ENCODE data around the gene FGF16. TPM values are rescaled to one million over a fixed set of nuclear protein-coding genes. Genes with fewer than 3 reads are reported as not detected.
A peak's percentile ranks its signal among the peaks of the same experiment; 100 is the strongest.

The FGF16 gene
- total RNA-seq, 1 donor from 2014 or later, result not detected

- peak overlapping the region; percentile 21 for H3K4me3 ChIP-seq (ENCODE audit: low read depth, low read length)
- TF ChIP-seq CTCF (IDR thresholded peaks at IDR 0.05; ENCODE audit: insufficient read depth, low read length, poor library complexity, severe bottlenecking), result no peak
Measured at GRCh38 chrX:77447653-77448569, 722 bp downstream of the FGF16 start.

GRCh38 chrX:77450415-77450814, 3.2 kb downstream of the FGF16 start:
- Histone ChIP-seq H3K36me3 (ENCODE audit: control insufficient read depth, insufficient read depth, low read length) (no peaks in the 10 kb centered on the region), H3K4me3 (ENCODE audit: low read depth, low read length) (no peak overlapping the region), H3K27me3 (ENCODE audit: control insufficient read depth, insufficient read depth, low read length) (peaks cover 8% of the 10 kb centered on the region)
- no peak for DNase-seq (ENCODE audit: low read depth)
- TF ChIP-seq CTCF (IDR thresholded peaks at IDR 0.05; ENCODE audit: insufficient read depth, low read length, poor library complexity, severe bottlenecking), result no peak

More at GRCh38 chrX:77447653-77448569, 722 bp downstream of the FGF16 start:
- Histone ChIP-seq H3K27me3 (ENCODE audit: control insufficient read depth, insufficient read depth, low read length) (peaks cover 8% of the 10 kb centered on the region), H3K36me3 (ENCODE audit: control insufficient read depth, insufficient read depth, low read length) (no peaks in the 10 kb centered on the region)
- no peak for DNase-seq (ENCODE audit: low read depth)

- Histone ChIP-seq H3K4me3 (ENCODE audit: low read depth, low read length) (no peak overlapping the region), H3K36me3 (ENCODE audit: control insufficient read depth, insufficient read depth, low read length) (no peaks in the 10 kb centered on the region), H3K27me3 (ENCODE audit: control insufficient read depth, insufficient read depth, low read length) (peaks cover 5% of the 10 kb centered on the region)
- peak; percentile 16 for DNase-seq (ENCODE audit: low read depth)
- no peak for TF ChIP-seq CTCF (IDR thresholded peaks at IDR 0.05; ENCODE audit: insufficient read depth, low read length, poor library complexity, severe bottlenecking)
Measured at GRCh38 chrX:77450996-77451395, 3.8 kb downstream of the FGF16 start.

GRCh38 chrX:77453190-77453589, 6.0 kb downstream of the FGF16 start:
- DNase-seq (ENCODE audit: low read depth), result no peak
- TF ChIP-seq CTCF (IDR thresholded peaks at IDR 0.05; ENCODE audit: insufficient read depth, low read length, poor library complexity, severe bottlenecking), result no peak
- Histone ChIP-seq H3K36me3 (ENCODE audit: control insufficient read depth, insufficient read depth, low read length) (no peaks in the 10 kb centered on the region), H3K4me3 (ENCODE audit: low read depth, low read length) (no peak overlapping the region), H3K27me3 (ENCODE audit: control insufficient read depth, insufficient read depth, low read length) (no peaks in the 10 kb centered on the region)

GRCh38 chrX:77455437-77455836, 8.2 kb downstream of the FGF16 start:
- H3K4me3 ChIP-seq (ENCODE audit: low read depth, low read length), result no peak overlapping the region
- H3K27me3 ChIP-seq (ENCODE audit: control insufficient read depth, insufficient read depth, low read length), result no peaks in the 10 kb centered on the region
- H3K36me3 ChIP-seq (ENCODE audit: control insufficient read depth, insufficient read depth, low read length), result no peaks in the 10 kb centered on the region
- no peak for TF ChIP-seq CTCF (IDR thresholded peaks at IDR 0.05; ENCODE audit: insufficient read depth, low read length, poor library complexity, severe bottlenecking)
- no peak for DNase-seq (ENCODE audit: low read depth)
